HUES6 (cell line): ENCODE results near the gene EVL.
"Not testable (repeated sequence)": the region's sequence is repeated elsewhere in the genome, so short reads cannot be mapped to it uniquely, and the experiment has no call there.

ENCODE experiments used
- H3K27ac ChIP-seq: 2 replicates; pipeline ENCODE4 v1.7.0; 2013; ENCODE audit warnings: low read depth, mild to moderate bottlenecking, low read length, inconsistent platforms
- H3K27me3 ChIP-seq: 2 replicates; pipeline ENCODE4 v1.6.1; 2013; ENCODE audit warnings: low read length; ENCODE audit not compliant: control insufficient read depth, insufficient read depth
- H3K36me3 ChIP-seq: 2 replicates; pipeline ENCODE4 v1.6.1; 2013; ENCODE audit warnings: low read length; ENCODE audit not compliant: control insufficient read depth, insufficient read depth
- H3K4me1 ChIP-seq: 2 replicates; pipeline ENCODE4 v1.6.1; 2013; ENCODE audit warnings: low read length; ENCODE audit not compliant: control insufficient read depth, insufficient read depth
- H3K4me3 ChIP-seq: 2 replicates; pipeline ENCODE4 v1.5.1; 2013; ENCODE audit warnings: low read depth, low read length
- H3K9ac ChIP-seq: one replicate; pipeline ENCODE4 v1.6.1; 2013; ENCODE audit warnings: mild to moderate bottlenecking, low read length
- H3K9me3 ChIP-seq: 2 replicates; pipeline ENCODE4 v1.6.1; 2013; ENCODE audit warnings: low read depth, low read length; ENCODE audit not compliant: control insufficient read depth, insufficient read depth

EVL gene

DNA sequence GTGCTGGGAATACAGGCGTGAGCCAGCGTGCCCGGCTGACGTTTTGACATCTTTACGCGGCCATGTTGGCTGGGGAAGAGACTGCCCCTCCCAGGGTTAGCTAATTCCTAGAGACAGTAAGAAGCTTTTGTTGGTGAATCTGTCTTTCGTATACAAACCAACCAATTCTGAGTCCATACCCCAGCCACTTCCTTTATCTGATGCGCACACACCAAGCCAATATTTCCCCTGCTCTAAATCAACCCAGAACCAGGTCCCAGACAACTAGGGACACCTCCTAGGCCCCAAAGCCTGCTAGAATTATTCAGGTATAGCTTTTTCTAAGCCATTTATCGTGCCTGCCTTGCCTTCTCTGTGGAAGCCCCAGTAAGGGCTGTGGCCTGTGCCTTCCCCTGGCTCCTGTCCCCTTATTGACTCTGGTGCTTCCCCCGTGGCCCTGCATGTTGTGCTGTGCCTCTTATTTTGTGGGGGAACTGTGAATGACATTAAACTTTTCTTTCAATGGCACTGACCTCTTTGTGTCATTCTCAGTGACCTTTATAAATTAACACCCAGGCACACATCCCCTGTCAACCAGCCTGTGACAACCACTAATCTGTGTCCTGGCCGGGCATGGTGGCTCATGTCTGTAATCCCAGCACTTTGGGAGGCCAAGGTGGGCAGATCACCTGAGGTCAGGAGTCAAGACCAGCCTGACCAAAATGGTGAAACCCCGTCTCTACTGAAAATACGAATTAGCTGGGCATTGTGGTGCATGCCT lies 10.7 kb upstream of the EVL start:
- Histone ChIP-seq H3K27me3 (no peaks in the 10 kb centered on the region), H3K27ac (no peak overlapping the region), H3K9ac (no peak overlapping the region), H3K4me1 (no peaks in the 10 kb centered on the region), H3K9me3 (no peaks in the 10 kb centered on the region), H3K4me3 (no peak overlapping the region), H3K36me3 (no peaks in the 10 kb centered on the region)

DNA sequence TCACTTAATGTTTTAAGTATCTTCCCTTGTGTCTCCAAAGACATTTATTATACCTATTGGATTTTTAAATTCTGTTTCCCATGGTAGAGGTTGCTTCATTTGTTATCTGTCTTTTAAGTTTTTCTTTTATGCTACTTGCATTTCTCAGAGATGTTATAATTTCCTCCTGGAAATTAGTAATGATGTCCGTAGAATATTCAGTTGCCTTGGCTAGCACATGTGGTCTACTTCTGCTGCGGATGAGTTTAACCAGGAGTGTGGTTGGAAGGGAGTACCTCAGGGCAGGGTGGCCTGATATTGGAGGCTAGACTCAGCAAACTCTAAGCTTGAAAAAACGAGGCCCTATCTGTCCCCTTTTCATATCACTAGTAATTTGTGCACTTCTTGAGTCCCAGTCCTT lies 8.8 kb upstream of the EVL start:
- H3K36me3 ChIP-seq = no peaks in the 10 kb centered on the region
- no peaks in the 10 kb centered on the region for H3K27me3 ChIP-seq
- H3K4me1 ChIP-seq = no peaks in the 10 kb centered on the region
- H3K9me3 ChIP-seq = no peaks in the 10 kb centered on the region
- no peak overlapping the region for H3K27ac ChIP-seq
- H3K9ac ChIP-seq = no peak overlapping the region
- H3K4me3 ChIP-seq = no peak overlapping the region

DNA sequence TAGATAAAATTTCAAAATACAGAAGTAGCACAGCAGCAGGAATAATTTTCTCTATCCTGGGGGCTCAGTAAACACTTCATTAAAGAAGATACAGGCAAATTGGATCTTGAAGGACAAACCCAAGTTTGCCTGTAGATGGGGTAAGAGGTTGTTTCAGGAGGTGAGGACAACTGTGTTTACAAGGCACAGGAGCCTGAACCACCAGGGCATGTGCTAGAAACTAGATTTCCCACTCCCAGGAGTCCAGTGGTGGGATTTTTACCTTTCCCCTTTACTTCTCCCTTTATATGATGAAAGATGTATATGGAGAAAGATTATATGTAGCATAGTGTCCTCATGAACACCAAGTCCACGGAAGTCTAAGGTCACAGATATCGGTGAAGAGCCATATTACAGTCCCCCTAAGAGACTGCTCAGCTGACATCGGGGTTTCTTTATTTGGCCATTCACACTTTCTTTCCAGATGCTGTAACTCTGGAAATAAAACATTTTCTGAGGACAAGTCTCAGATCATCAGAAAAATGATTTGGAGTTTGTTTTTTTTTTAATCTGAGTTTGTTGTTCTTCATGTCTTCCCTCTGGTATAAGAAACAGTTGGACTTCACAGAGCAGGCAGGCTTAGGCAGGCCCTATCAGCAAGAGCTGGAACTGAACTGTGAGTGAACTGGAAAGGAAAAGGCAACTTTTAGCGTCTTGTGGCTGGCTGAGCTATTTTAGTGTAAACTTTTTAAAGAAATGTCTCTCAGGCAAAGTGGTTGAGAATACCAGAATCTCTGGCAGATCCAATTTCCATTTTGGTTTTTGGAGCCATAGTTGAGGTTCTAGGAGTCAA lies 8.0 kb upstream of the EVL start:
- Histone ChIP-seq H3K27ac (no peak overlapping the region), H3K4me3 (no peak overlapping the region), H3K27me3 (no peaks in the 10 kb centered on the region), H3K9me3 (no peaks in the 10 kb centered on the region), H3K9ac (no peak overlapping the region), H3K4me1 (no peaks in the 10 kb centered on the region), H3K36me3 (no peaks in the 10 kb centered on the region)

DNA sequence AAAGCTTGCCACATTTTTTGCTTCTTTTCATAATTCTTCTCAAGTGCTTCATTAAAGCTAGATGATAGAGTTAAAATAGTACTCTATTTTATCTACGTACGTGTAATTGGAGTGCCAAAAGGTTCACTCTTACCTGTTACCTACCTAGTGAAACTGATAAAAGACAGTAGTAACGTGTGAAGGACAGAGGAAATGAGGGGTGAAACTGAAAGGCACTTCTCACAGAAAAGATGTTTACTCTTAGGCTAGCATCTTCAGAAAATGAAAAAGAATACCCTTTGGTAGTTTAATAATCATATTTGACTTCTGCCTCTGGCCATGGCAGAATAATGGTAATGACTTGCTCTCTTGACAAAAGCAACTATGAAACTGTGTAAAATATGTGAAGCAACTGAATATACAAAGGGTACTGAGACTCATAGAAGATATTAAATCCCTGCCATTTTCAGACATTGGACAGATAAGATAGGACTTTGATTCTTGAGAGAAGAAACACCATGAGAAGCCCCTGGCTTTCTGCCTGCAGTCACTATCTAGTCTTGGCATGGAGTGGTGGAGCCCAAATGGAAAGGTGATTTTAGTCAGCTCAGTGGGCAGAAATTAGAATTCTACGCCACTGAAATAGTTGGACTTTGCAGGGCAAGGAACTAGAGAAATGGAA lies 6.3 kb upstream of the EVL start:
- no peaks in the 10 kb centered on the region for H3K4me1 ChIP-seq
- no peak overlapping the region for H3K4me3 ChIP-seq
- no peaks in the 10 kb centered on the region for H3K36me3 ChIP-seq
- H3K27ac ChIP-seq = no peak overlapping the region
- no peaks in the 10 kb centered on the region for H3K9me3 ChIP-seq
- H3K9ac ChIP-seq = no peak overlapping the region
- no peaks in the 10 kb centered on the region for H3K27me3 ChIP-seq

DNA sequence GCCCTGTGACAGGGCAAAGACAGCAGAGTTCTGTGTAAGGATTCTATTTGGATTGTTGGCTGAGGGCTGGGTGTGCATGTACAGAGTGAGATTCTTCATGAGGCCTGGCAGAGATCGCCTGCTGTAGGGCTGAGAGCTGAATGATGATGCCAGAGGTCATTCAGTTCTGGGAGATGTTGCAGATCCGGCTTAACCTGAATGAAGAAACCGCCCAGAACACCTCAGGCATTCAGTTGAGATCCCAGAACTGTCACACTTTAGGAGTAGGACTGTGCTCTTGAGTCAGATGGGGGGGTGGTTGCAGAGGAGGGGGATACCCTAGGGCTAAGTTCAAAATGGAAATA lies 5.8 kb upstream of the EVL start:
- Histone ChIP-seq H3K4me3 (no peak overlapping the region), H3K27me3 (no peaks in the 10 kb centered on the region), H3K9me3 (no peaks in the 10 kb centered on the region), H3K9ac (no peak overlapping the region), H3K27ac (no peak overlapping the region), H3K36me3 (no peaks in the 10 kb centered on the region), H3K4me1 (no peaks in the 10 kb centered on the region)

DNA sequence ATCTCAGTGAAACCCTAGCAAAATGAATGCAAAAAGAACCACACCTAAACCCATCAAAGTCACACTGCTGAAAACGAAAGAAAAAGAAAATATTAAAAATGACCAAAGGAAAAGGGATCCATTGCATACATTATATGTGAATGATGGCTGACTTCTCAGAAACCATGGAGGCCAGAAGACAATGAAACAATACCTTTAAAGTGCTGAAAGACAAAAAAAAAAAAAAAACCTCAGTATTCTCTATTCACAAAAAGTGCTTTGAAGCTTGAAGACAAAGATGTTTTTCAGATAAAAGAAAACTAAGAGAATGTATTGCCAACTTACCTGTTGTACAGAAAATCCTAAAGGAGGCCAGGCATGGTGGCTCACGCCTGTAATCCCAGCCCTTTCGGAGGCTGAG lies 4.5 kb upstream of the EVL start:
- Histone ChIP-seq H3K36me3 (no peaks in the 10 kb centered on the region), H3K4me1 (peaks cover 7% of the 10 kb centered on the region; the same call in 1 of the 2 replicates), H3K4me3 (no peak overlapping the region), H3K27me3 (no peaks in the 10 kb centered on the region), H3K27ac (no peak overlapping the region), H3K9me3 (no peaks in the 10 kb centered on the region), H3K9ac (no peak overlapping the region)

DNA sequence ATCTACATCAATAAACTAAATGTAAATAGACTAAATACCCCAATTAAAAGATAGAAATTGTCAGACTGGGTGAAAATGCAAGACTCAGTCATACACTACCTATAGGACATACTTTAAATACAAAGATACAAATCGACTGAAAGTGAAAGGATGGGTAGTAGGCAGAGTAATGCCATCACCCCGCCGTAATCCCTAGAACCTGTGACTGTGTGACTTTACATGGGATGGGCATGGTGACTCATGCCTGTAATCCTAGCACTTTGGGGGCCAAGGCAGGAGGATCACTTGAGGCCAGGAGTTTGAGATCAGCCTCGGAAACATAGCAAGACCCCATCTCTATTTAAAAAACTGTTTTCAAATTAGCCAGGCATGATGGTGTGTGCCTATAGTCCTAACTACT lies 2.6 kb upstream of the EVL start:
- H3K36me3 ChIP-seq = no peaks in the 10 kb centered on the region
- H3K4me3 ChIP-seq = no peak overlapping the region
- no peaks in the 10 kb centered on the region for H3K27me3 ChIP-seq
- H3K9me3 ChIP-seq = no peaks in the 10 kb centered on the region
- H3K9ac ChIP-seq = no peak overlapping the region
- H3K27ac ChIP-seq = no peak overlapping the region
- peaks cover 7% of the 10 kb centered on the region; the same call in 1 of the 2 replicates for H3K4me1 ChIP-seq

DNA sequence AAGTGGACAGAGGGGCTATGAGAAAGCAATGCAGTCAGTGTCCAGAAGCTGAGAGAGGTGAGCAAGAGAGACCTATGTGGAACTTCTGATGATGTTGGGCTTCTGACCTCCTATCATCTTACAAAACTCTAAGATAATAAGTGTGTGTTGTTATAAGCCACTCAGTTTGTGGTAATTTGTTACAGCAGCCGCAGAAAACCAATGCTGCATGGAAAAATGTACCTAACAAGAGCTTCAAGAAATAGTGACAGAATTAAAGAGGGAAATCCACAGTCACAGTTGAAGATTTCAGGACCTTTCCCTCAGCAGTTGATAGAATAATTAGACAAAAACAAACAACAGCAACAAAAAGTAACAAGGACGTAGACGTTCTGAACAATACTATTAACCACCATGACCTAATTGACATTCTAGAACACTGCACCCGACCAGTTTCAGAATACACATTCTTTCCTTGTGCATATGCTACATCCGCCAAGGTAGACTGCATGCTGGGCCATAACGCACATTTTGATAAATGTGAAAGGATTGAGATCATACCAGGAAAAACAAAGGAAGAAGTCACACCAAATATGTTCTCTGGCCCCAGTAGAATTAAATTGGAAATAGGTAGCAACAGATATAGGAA lies 1.8 kb upstream of the EVL start:
- Histone ChIP-seq H3K9ac (no peak overlapping the region), H3K4me1 (peaks cover 9% of the 10 kb centered on the region; the same call in 1 of the 2 replicates), H3K36me3 (no peaks in the 10 kb centered on the region), H3K4me3 (no peak overlapping the region), H3K27ac (no peak overlapping the region), H3K27me3 (no peaks in the 10 kb centered on the region), H3K9me3 (no peaks in the 10 kb centered on the region)

DNA sequence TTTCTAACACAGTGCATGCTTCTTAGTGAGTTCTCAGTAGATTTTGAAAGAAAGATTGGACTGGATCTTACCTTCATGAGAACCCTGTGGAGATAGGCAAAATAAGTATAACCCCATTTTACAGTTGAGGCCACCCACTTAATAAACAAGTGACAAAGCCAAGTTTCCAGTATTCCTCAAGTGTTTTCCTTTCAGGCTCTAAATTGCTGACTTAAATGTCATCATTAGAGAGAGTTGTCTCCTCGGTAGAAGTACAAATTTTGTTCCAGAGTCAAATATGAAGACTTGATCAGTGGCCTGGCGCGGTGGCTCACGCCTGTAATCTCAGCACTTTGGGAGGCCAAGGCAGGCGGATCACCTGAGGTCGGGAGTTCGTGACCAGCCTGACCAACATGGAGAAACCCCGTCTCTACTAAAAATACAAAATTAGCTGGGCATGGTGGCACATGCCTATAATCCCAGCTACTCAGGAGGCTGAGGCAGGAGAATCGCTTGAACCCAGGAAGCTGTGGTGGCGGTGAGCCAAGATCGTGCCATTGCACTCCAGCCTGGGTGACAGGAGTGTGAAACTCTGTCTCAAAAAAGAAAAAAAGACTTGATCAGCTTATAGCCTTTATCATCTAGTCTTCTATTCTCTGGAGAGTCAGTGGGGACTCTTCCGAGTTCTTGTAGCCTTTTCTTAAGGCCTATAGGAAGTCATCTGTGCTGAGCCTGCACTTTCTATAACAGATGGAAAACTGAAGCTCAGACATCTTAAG lies 708 bp upstream of the EVL start:
- H3K27me3 ChIP-seq, H3K27ac ChIP-seq, H3K9me3 ChIP-seq, H3K36me3 ChIP-seq, H3K9ac ChIP-seq, H3K4me3 ChIP-seq: not testable (repeated sequence)
- peaks cover 13% of the 10 kb centered on the region; the same call in 1 of the 2 replicates for H3K4me1 ChIP-seq

DNA sequence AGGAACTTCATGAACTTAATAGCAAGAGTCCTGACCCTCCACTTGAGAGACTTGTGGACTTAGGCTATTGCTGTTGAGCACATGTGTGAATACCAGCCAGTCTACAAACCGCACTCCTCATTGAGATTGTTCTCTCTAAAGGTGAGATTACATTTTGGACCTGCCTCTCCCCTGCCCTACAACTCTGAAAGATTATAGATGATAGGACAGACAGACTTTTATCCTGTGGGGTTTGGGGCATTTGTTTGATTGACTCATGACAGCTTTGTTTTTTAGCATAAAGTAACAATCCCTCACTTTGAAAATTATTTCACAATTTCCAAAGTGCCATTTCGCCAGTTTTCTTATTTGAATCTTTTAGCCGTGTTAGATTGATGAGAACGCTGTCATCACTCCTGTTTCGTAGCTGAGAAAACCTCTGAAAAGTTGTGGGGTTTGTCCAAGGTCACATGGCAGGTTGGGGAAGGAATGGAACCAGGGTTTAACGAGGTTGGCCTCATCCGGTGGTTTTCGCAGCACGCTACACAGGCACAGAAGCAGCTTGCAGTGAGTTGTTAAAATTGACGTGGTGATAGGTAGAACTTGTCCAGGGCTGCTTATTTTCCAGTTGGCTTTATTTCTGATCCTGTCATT lies 836 bp downstream of the EVL start:
- no peaks in the 10 kb centered on the region for H3K36me3 ChIP-seq
- H3K9ac ChIP-seq = no peak overlapping the region
- no peaks in the 10 kb centered on the region for H3K9me3 ChIP-seq
- H3K27me3 ChIP-seq = no peaks in the 10 kb centered on the region
- peaks cover 13% of the 10 kb centered on the region; the same call in 1 of the 2 replicates for H3K4me1 ChIP-seq
- H3K27ac ChIP-seq = no peak overlapping the region
- no peak overlapping the region for H3K4me3 ChIP-seq
